Dedifferentiated amniotic fluid mesenchymal stem cell (primary cell): ENCODE measurements around the gene COP1.

Source experiments
- DNase-seq: peaks from one replicate; pipeline ENCODE4 v3.0.0-alpha.2; 2016; ENCODE audit errors: extremely low spot score

The COP1 gene

GRCh38 chr1:176199707-176200106 lies 7.4 kb downstream of the COP1 start:
- no peak for DNase-seq

- no peak for DNase-seq
These were observed 8.7 kb downstream of the COP1 start for GRCh38 chr1:176198413-176198812.

GRCh38 chr1:176196728-176197127 lies 10.4 kb downstream of the COP1 start:
- DNase-seq = no peak

- DNase-seq = no peak
These were observed 11.5 kb downstream of the COP1 start for GRCh38 chr1:176195547-176195946.

GRCh38 chr1:176193663-176194062 lies 13.4 kb downstream of the COP1 start:
- no peak for DNase-seq

- no peak for DNase-seq
These were observed 14.1 kb downstream of the COP1 start for GRCh38 chr1:176193023-176193422.

GRCh38 chr1:176188604-176189003 lies 18.5 kb downstream of the COP1 start:
- no peak for DNase-seq

- DNase-seq = no peak
These were observed 20.1 kb downstream of the COP1 start for GRCh38 chr1:176187001-176187400.

GRCh38 chr1:176183618-176184017 lies 23.5 kb downstream of the COP1 start:
- no peak for DNase-seq

GRCh38 chr1:176178316-176178715 lies 28.8 kb downstream of the COP1 start:
- no peak for DNase-seq

- DNase-seq = no peak
These were observed 29.3 kb downstream of the COP1 start for GRCh38 chr1:176177764-176178163.

- no peak for DNase-seq
These were observed 33.0 kb downstream of the COP1 start for GRCh38 chr1:176174108-176174507.

- no peak for DNase-seq
These were observed 34.9 kb downstream of the COP1 start for GRCh38 chr1:176172215-176172614.

GRCh38 chr1:176167210-176167609 lies 39.9 kb downstream of the COP1 start:
- no peak for DNase-seq

- DNase-seq = no peak
These were observed 41.5 kb downstream of the COP1 start for GRCh38 chr1:176165573-176165972.

- DNase-seq = no peak
These were observed 42.9 kb downstream of the COP1 start for GRCh38 chr1:176164014-176164678.

GRCh38 chr1:176159993-176160392 lies 47.1 kb downstream of the COP1 start:
- DNase-seq = no peak

GRCh38 chr1:176157995-176158394 lies 49.1 kb downstream of the COP1 start:
- no peak for DNase-seq

- no peak for DNase-seq
These were observed 56.9 kb downstream of the COP1 start for GRCh38 chr1:176149939-176150807.

- no peak for DNase-seq
These were observed 62.6 kb downstream of the COP1 start for GRCh38 chr1:176144526-176144925.

GRCh38 chr1:176142973-176143372 lies 64.1 kb downstream of the COP1 start:
- no peak for DNase-seq

- DNase-seq = no peak
These were observed 65.6 kb downstream of the COP1 start for GRCh38 chr1:176141449-176141848.

GRCh38 chr1:176136891-176137290 lies 70.2 kb downstream of the COP1 start:
- DNase-seq = no peak
